GM12874 (cell line): Measurements from ENCODE around the gene NGDN.

Experiments used
- CTCF ChIP-seq: IDR thresholded peaks from 2 replicates; pipeline ENCODE4 v1.5.1; 2011; ENCODE audit warnings: low read depth, mild to moderate bottlenecking, control low read depth, low read length, moderate library complexity; ENCODE audit not compliant: insufficient read depth

The NGDN gene

GRCh38 chr14:23430723-23431085, 38.8 kb upstream of the NGDN start:
- no peak for TF ChIP-seq CTCF

- TF ChIP-seq CTCF = no peak
Measured at GRCh38 chr14:23431486-23431885, 38.0 kb upstream of the NGDN start.

- no peak for TF ChIP-seq CTCF
Measured at GRCh38 chr14:23432102-23432925, 37.2 kb upstream of the NGDN start.

GRCh38 chr14:23432946-23433345, 36.6 kb upstream of the NGDN start:
- no peak for TF ChIP-seq CTCF

GRCh38 chr14:23433457-23433856, 36.0 kb upstream of the NGDN start:
- TF ChIP-seq CTCF = no peak

- no peak for TF ChIP-seq CTCF
Measured at GRCh38 chr14:23434488-23435222, 34.8 kb upstream of the NGDN start.

GRCh38 chr14:23435543-23436326, 33.8 kb upstream of the NGDN start, which contains the start of gene MYH7:
Gene MYH7, minus strand, starts transcription at chr14:23435660. Its CDS starts 1,928 bp downstream, at chr14:23433732.
- no peak for TF ChIP-seq CTCF
